Right lobe of liver (tissue), 4 donors: ENCODE data around the gene ILRUN.

ENCODE experiments used
- CTCF ChIP-seq, 4 donors: fragments of 200-600 bp in 3 of 4; fragments of 450-650 bp in 1 of 4; IDR thresholded peaks; one replicate each; pipeline versions ENCODE4 v1.5.1 to v1.8.0; 2016 to 2022; ENCODE audit warnings: antibody characterized with exemption in 4 of 4, mild to moderate bottlenecking in 2 of 4
- POLR2A ChIP-seq: fragments of 450-650 bp; IDR thresholded peaks from one replicate; pipeline ENCODE4 v1.6.1; 2017; ENCODE audit warnings: antibody characterized with exemption, mild to moderate bottlenecking
- donor health status: DM: no; HTN: no; CAD: no.
- donor health status: DM: no; HTN: no; CAD: no.
- donor health status: DM: no; HTN: yes; CAD: no.

DNA sequence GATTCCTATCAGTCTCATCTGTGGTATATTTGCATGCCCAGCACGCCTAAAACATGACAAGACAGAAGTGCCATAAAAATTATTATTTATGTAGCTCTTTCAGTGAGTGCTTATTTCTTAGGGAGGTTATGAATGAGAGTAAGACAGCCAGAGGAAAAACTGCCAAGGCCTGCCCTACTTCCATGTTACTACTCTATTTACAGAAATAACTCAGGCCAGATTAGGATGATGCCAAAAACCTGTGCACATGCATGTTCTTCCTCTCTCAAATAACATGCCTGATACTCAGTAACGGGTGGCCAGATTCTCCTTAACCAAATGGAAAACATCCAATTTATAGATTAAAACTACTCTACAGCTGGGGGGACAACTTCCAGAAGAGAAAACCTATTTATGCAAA is 45.7 kb downstream of the ILRUN start:
- no peak for TF ChIP-seq POLR2A
- TF ChIP-seq CTCF (IDR thresholded peaks at IDR 0.05) = no peak
